DMS 273 treated with DMSO at 0.1 percent for 48 hours (cell line): ENCODE results near the gene TJP3.

ENCODE experiments used
- DNase-seq: peaks from one replicate; lab custom pipeline; 2025; lab: John Stamatoyannopoulos, UW

The TJP3 gene

DNA sequence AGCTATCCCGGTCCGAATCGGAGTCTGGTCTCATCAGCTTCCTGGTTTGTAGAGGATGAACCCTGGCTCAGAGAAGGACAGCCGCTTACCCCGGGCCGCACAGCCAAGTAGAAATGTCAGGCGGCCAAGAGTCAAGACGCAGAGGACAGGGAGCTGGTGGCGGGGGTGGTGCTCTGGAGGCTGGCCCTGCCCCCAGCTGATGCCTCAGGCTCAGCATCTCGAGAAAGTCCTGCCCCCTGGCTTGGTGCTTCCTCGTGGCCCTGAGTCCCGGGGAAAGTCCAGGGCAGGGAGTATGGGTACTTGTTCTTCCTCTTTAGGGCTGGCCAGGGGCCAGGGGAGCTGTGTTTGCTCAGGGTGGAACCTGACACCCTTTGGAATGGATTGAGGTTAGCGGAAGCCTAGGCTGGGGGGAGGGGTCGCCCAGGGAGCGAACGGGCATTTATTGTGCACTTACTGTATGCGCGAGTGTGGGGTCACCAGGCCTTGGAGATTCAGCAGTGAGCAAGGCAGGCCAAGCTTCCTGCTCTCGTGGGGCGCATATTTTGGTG lies 2.2 kb downstream of the TJP3 start:
- DNase-seq: no peak

DNA sequence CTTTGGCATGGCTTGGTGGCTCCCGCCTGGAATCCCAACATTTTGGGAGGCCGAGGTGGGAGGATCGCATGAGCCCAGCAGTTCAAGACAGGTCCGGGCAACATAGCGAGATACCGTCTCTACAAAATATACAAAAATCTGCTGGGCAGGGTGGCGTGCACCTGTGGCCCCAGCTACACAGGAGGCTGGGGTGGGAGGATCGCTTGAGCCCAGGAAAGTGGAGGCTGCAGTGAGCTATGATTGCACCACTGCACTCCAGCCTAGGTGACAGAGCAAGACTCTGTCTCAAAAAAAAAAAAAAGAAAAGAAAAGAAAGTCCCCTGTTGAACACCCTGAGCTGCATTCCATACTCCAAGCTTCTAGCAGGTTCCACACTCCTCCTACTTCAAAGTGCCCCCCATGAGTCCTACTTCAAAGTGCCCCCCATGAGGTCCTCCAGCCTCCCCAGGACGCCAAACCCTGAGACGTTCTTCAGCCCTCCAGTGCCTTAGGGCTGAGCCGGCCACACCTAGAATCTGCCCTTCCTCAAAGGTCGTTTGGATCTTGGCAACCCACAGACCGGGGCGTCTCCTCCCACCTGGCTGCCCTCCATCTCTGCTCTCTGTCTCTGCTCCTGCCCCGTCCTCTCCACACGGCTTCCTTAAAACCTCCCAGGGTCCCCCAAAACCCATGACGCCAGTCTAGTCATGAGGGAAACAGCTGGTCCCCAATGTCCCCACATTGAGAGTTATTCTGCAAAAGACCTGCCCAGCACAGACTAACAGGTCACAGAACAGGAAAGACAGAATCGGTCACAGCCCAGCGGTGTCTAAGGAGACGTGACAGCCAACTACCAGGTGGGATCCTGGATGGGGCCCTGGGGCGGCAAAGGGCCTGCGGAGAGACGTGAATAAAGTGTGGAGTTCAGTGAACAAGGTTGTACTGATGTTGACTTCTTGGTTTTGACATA lies 4.8 kb downstream of the TJP3 start:
- DNase-seq: no peak

DNA sequence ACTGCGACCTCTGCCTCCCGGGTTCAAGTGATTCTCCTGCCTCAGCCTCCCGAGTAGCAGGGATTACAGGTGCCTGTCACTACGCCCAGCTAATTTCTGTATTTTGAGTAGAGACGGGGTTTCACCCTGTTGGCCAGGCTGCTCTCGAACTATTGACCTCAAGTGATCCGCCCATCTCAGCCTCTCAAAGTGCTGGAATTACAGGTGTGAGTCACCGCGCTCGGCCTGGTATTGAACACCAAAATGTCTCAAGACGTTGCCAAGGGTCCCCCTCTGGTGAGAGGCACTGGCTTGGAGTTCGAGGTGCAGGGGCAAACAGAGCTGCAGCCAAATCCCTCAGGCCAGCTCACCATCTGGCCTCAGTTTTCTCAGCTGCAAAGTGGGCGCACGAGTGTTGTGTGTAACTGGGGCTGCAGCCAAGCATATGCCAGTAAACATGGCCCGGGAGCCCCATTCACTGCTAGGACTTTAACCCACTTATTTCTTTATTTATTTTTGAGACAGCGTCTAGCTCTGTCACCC lies 8.0 kb downstream of the TJP3 start:
- DNase-seq: no peak

DNA sequence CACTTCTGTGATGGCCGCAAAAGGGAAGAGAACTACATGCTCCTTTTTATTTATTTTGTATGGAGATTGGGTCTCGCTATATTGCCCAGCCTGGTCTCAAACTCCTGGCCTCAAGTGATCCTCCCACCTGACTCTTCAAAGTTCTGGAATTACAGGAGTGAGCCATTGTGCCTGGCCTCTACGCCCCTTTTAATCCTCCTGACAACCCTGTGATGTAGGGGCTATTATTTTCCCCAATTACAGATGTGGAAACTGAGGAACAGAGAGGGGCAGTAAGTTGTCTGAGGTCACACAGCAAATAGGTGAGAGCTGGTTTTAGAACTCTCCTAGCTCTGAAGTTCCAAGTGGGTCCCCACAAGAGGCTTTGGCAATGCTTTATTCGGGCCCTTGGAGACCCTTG lies 11.7 kb downstream of the TJP3 start:
- no peak for DNase-seq

DNA sequence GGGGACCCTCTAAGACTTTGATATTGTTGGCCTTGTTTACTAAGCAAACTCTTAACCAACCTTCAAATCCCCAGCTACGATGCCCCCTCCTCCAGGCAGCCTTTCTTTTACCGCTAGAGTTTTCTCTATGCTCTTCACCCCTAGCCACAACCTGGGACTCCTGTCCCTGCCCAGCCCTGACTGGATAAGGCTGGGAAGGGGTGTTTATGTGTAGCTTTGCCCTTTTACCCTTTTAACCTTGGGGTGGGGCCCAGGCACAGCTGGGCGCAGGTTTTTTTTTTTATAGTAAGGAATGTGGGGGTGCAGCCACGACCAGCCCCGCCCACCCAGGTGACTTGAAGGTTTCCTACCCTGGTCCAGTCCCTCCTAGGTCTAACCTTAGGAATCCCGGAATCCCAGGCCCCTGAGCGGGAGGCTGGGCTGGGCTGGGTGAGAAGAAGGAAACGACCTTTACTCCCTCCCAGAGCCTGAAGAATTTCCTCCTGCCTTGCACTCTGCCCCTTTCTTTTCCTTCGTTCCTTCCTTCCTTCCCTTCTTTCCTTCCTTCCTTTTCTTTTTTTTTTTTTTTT lies 12.2 kb downstream of the TJP3 start:
- no peak for DNase-seq

DNA sequence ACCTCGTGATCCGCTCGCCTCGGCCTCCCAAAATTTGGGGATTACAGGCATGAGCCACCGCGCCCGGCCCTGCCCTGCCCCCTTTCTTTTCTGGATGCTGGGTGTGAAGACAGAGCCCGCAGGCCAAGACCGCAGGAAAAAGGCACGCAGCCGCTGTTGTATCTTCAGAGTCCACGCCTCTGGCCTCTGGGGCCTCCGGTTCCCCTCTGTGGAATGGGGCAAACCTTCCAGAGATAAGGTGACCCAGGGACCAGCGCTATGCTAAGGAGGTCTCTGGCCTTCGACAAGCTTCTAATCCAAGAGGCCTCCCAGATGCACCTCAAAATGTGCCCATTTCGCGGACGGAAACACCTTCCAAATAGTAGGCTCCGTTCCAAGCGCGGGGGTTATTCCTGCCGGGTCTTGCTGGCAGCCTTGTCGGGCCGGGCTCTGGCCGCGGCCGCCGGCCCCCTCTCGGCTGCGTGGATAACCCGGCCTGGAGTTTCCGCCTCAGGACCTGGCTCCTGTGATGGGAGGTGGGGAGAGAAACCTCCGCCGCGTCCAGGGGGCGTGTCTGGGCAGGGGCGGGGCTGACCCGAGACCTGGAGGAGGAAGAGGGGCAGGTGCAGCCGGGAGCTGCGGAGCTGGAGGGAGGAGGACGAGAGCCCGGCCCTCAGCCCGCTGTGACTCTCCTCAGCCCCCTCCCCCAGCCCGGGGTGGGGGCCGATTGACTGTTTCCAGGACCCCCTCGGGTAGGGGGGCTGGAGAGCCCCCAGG lies 13.1 kb downstream of the TJP3 start:
- peak; percentile 47 for DNase-seq

DNA sequence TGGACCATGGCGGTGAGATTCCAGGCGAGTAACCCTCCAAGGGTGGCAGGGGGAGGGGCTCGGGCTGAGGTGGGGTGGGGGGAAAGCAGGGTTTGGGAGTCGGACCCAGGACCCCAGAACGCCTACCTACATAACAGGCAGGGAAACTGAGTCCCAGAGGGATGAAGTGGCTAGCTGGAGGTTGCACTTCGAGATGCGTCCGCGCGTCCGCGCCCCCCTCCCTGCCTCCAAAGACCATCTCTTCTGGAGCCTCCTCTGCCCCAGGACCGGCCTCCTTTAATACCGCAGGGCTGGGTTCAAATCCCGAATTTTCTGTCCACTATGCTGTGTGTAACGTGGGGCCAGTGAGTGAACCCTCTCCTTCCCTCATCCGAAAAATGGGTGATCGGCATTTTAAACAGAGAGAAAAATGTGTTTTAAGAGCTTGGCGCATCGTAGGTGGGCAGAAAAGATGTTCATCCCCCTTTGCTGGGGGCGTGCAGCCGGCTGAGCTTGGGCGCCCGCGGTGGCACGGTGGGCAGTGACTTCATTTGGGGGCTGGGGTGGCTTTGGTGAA lies 13.8 kb downstream of the TJP3 start:
- DNase-seq: no peak

DNA sequence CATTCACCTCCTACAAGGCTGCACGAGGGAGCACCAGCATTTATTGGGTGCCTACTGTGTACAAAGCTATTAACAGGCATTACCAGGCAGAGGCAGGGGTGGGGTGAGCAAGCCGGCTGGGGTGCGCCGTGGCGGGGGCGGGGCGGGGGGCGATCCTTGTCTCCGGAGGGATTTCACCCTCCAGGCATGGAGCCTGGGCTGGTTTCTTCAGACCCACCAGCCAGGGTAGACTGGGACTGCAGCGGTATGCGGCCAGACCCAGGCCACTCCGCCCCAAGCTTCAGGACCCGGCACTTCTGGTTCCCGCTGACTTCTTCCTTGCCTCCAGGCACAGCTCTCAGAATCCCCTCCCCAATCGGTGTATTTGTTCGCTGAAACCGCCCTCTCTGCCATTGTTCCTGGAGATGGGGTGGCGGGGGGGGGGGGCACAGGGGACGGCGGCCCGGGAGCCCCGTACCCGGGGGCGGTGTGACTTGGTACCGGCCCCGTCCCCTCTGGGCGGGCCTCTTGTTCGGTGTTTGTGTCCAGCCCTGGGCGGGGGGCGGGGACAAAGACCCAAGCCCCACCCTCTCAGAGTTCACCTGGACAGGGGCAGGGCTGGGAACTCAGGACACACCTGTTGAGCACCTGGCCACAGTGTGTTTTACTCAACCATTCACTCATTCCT lies 14.4 kb downstream of the TJP3 start:
- no peak for DNase-seq

DNA sequence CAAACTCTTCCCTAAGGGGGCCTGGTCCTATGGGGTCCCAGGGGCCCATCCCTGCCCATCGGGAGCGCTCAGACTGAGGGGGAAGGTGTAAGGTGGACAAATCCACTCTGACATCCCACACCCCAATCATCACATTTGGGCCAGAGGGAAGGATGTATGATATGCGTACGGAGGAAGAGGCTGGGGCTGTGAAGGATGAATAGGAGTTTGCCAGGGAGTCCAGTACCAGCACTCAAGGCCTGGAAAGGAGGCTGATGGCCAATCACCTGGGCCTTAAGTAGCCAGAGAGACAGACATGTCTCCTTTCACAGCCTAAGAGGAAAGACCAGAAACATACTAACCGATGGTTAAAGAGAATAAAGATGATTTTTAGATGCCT lies 14.9 kb downstream of the TJP3 start:
- no peak for DNase-seq

DNA sequence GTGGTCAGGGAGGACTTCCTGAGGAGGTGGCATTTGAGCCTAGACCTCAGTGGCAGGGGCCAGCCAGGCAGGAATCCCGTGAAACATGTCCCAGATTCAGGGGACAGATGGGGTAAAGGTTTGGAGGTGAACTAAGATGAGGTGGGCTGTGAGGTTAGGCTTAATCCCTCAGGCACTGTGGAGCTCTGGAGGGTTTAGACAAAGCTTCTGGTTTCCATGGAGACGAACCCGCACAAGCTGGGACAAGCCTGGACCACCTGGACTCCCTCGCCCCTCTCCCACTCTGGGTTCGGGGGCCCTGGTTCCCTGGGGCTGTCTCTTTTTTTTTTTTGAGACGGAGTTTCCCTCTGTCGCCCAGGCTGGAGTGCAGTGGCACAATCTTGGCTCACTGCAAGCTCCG lies 15.7 kb downstream of the TJP3 start:
- no peak for DNase-seq

DNA sequence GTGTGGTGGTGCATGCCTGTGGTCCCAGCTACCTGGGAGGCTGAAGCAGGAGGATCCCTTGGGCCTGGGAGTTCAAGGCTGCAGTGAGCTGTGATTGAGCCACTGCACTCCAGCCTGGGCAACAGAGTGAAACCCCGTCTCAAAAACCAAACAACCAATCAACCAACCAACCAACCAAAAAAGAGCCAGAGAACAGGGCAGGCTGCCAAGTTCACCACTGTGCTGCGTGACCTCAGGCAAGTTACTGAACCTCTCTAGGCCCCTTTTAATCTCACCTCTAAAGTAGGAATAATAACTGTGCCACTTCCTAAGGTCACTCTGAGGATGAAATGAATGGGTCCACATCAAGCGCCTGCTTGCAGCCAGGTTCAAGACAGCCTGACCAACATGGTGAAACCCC lies 16.9 kb downstream of the TJP3 start:
- DNase-seq: no peak

DNA sequence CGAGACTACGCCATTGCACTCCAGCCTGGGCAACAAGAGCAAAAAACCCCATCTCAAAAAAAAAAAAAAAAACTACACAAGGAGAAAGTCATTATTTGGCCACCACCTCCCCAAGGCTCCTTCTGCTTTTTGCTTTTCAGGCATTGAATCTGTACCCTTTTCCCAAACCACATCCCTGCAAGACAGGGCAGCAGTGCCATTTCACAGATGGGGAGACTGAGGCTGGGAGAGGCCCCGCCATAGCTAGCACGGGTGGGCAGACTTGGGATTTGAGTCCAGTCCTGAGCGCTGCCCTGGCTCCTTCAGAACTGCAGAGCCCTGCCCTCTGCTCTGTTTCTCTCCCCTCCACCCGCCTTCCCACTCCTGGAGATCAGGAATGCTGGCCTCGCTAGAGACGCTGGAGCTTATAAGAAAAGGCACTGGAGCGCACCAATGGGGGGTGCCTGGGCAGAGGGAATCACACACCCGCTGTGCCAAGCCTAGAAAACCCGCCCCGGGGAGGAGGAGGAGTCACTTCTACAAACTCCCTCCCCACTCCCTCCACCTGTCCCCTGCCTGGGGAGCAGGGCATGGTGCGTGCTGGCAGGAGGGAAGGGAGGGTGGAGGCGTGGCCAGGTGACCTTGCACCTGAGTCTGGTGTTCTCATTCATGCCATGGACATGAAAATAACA lies 17.6 kb downstream of the TJP3 start:
- DNase-seq: peak; percentile 50

DNA sequence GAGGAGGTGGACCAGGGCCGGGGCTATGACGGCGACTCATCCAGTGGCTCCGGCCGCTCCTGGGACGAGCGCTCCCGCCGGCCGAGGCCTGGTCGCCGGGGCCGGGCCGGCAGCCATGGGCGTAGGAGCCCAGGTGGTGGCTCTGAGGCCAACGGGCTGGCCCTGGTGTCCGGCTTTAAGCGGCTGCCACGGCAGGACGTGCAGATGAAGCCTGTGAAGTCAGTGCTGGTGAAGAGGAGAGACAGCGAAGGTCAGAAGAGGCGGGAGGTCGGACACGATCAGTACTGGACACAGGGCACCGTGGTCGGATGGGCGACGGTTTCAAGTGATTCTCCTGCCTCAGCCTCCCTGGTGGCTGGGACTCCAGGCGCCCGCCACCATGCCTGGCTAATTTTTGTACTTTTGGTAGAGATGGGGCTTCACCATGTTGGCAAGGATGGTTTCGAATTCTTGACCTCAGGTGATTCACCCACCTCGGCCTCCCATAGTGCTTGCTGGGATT lies 22.3 kb downstream of the TJP3 start:
- no peak for DNase-seq

DNA sequence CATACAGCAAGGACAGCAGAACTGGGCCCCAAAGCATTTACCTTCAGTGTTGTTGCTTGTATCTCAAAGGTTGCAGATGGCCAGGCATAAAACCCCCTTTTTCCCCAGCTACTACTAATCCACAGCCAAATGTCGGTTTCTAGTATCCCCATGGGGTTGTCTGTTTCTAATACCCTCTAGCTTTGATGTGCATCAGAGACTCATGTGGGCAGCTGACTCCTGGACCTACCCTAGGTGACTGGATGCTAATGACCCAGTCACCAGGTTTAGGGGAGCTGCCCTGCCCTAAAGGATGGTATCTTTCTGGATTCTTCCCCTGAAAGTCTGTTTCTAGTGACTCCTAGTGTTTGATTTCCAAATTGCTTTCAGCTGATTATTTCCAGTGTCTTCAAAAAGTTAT lies 23.9 kb downstream of the TJP3 start:
- DNase-seq: no peak

DNA sequence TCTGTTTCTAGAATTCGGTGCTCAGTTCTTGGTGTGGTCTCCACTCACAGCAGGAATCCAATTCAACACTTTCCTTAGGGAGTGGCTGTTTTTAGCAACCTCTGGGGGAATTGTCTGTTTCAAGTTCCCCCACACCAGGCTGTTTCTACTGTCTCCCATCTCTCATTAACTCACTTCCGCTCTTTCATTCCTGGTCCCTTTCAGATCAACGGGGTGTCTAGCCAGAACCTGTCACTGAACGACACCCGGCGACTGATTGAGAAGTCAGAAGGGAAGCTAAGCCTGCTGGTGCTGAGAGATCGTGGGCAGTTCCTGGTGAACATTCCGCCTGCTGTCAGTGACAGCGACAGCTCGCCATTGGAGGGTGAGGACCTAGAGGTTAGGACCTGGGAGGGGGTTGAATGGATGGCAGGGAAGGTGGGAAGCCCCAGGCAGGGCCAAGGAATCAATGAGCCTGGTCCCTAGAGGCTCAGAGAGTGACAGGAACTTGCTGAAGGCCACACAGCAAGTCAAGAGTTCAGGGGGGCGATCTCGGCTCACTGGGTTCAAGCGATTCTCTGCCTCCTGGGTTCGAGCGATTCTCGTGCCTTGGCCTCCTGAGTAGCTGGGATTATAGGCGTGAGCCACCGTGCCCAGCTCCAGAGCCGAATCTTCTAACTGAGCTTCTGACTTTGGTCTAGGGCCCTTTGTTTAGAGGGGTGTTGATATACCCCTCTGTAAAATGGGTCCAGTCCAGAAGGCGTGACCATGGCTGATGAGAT lies 25.5 kb downstream of the TJP3 start:
- no peak for DNase-seq

DNA sequence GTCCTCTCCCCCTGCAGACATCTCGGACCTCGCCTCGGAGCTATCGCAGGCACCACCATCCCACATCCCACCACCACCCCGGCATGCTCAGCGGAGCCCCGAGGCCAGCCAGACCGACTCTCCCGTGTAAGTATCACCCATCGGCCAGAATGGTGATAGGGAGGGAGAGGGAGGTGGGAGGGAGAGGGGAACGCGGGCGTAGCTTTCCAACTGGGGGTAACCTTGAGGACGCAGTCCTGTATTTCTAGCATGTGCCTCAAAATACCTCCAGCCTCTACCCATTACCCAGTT lies 26.1 kb downstream of the TJP3 start:
- no peak for DNase-seq

DNA sequence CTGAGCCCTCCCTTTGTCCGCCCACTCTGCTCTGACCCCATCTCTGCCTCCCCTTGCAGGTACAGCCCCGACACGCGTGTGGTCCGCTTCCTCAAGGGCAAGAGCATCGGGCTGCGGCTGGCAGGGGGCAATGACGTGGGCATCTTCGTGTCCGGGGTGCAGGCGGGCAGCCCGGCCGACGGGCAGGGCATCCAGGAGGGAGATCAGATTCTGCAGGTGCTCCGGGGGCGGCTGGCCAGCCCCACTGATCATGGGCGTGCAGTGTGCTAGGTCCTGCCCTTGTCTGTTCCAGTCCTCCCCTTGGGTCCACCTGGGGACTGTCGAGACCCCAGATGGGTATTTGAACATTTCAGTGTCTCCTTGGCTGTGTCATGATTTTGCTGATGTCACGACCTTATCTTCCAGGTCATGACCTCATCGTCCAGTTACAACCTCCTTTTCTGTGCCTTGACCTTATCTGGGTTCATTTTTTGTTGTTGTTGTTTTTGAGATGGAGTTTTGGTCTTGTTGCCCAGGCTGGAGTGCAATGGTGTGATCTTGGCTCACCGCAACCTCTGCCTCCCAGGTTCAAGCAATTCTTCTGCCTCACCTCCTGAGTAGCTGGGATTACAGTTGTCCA lies 28.0 kb downstream of the TJP3 start:
- DNase-seq: no peak

DNA sequence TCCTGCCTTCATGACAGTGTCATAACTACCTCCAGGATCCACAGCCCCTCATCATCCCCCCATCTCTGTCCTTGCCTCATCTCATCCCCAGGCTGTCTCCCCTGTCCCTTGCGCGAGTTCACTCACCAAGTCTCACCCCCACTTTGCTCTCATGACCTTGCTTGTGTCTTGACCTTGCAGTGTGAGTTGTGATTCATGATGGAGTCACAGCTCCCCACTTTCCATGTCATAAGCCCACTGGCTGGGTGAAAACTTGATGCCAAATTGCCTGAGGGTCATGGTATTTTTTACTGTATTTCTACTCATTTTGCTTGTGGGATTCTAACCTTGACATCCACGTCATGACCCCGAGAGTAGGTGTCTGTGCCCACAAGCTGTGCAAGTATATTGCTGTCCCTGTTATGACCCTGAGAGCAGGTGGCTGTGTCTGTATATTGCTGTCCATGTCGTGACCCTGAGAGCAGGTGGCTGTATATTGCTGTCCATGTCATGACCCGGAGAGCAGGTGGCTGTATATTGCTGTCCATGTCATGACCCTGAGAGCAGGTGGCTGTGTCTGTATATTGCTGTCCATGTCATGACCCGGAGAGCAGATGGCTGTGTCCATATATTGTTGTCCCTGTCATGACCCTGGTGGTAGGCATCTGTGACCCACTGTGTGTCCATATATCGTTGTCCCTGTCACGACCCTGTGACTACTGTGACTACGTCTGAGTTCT lies 29.5 kb downstream of the TJP3 start:
- DNase-seq: no peak
